ENCODE results near the gene FKBP11. TPM values are rescaled to one million over a fixed set of nuclear protein-coding genes. Genes with fewer than 3 reads are reported as not detected.

FKBP11 gene
- total RNA-seq, 6 experiments from 2014 or later = 34.9 to 59.5 (median 52.5) TPM

DNA sequence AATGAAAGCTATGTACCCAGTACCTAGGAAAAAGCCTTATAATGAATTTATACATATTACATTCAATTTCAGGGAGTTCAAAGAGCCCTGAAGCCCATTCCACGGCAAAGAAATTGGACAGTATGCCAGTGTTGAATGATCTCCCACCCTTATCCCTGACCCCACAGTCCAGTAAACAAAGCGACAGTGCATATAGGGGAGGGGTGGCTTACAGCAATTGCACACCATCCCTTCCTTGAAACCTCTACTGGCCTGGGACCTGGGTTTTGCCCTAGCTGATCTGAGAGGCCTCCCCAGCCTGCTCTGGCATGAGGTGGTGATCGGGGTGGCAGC is 42.4 kb downstream of the FKBP11 start:
- peak; percentile 2 to 15 (median 6) for ATAC-seq
- TF ChIP-seq, protein P1, sequence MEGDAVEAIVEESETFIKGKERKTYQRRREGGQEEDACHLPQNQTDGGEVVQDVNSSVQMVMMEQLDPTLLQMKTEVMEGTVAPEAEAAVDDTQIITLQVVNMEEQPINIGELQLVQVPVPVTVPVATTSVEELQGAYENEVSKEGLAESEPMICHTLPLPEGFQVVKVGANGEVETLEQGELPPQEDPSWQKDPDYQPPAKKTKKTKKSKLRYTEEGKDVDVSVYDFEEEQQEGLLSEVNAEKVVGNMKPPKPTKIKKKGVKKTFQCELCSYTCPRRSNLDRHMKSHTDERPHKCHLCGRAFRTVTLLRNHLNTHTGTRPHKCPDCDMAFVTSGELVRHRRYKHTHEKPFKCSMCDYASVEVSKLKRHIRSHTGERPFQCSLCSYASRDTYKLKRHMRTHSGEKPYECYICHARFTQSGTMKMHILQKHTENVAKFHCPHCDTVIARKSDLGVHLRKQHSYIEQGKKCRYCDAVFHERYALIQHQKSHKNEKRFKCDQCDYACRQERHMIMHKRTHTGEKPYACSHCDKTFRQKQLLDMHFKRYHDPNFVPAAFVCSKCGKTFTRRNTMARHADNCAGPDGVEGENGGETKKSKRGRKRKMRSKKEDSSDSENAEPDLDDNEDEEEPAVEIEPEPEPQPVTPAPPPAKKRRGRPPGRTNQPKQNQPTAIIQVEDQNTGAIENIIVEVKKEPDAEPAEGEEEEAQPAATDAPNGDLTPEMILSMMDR (IDR thresholded peaks at IDR 0.05) = no peak
- TF ChIP-seq POLR2A (IDR thresholded peaks at IDR 0.05) = no peak
- Histone ChIP-seq H3K36me3 (no peaks in the 10 kb centered on the region), H3K9me3 (no peaks in the 10 kb centered on the region), H3K4me1 (peaks cover 0 to 57% (median 25%) of the 10 kb centered on the region in 4 donors), H3K4me3 (no peak overlapping the region), H3K27ac (peak overlapping the region; percentile 68 to 80 (median 80)), H3K27me3 (no peaks in the 10 kb centered on the region)
- no peak for DNase-seq
- WGBS (ENCODE audit: insufficient coverage, low coverage, low lambda C conversion rate, missing lambda C conversion rate) = 45% methylated on average over 2 of the region's 3 CpGs
- intact Hi-C loops (cut with DNase I) = no loop called here

DNA sequence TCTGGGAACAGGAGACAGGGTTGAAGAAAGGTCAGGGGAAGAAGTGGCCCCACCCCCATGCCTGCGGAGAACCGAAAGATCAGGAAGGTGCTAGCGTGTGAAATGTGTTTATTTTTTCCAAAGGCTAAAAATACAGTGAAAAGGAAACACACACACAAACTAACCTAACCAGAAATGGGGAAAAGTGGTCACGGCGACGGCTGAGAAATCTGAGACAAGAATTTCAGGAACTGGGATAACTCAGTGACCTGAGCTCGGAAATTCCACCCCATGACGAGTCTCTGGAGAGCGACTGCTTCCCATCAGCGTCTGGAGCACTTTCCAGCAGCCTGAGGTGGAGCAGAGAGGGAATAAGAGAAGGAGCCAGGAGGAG is 43.0 kb downstream of the FKBP11 start:
- Histone ChIP-seq H3K27ac (peak overlapping the region; percentile 68 to 80 (median 80)), H3K4me1 (peaks cover 0 to 57% (median 25%) of the 10 kb centered on the region in 4 donors), H3K9me3 (no peaks in the 10 kb centered on the region), H3K27me3 (no peaks in the 10 kb centered on the region), H3K36me3 (no peaks in the 10 kb centered on the region), H3K4me3 (no peak overlapping the region)
- DNase-seq = peak in 1 of 3 donors; percentile 40
- ATAC-seq = peak in 3 of 4 donors; percentile 8 to 44 (median 42)
- intact Hi-C loops (cut with DNase I) = no loop called here
- no peak for TF ChIP-seq POLR2A (IDR thresholded peaks at IDR 0.05)
- 16% methylated on average over 9 of the region's 10 CpGs for WGBS (ENCODE audit: insufficient coverage, low coverage, low lambda C conversion rate, missing lambda C conversion rate)

DNA sequence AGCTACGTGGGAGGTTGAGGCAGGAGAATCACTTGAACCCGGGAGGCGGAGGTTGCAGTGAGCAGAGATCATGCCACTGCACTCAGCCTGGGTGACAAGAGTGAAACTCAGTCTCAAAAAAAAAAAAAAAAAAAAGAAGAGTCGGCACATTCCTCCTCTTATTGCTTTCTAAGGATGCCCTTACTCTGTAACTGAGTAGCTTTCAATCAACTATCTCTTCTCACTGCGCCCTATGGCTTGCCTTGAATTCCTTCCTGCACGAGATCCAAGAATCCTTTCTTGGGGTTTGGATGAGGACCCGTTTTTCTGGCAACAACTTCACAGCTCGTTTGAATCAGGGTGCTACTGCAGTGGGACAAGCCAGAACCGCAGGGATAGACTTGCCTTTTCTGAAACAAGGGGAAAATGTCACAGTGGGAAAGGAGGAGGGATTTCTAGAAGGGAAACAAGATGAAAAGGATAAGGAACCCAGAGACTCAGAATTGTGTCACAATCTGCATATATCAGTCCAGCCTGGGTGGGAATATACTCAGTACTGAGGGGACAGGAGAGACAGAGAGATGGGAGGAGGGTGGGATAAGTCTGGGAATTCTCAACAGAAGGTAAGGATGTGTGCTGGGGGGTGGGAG is 43.5 kb downstream of the FKBP11 start:
- DNase-seq (peak in 1 of 3 donors; percentile 4), ATAC-seq (no peak)
- Histone ChIP-seq H3K4me3 (no peak overlapping the region), H3K4me1 (peaks cover 0 to 57% (median 25%) of the 10 kb centered on the region in 4 donors), H3K36me3 (no peaks in the 10 kb centered on the region), H3K27ac (peak overlapping the region; percentile 68 to 80 (median 80)), H3K9me3 (no peaks in the 10 kb centered on the region), H3K27me3 (no peaks in the 10 kb centered on the region)
- 52% methylated on average over 9 of the region's 9 CpGs for WGBS (ENCODE audit: insufficient coverage, low coverage, low lambda C conversion rate, missing lambda C conversion rate)
- intact Hi-C loops (cut with DNase I) = no loop called here
- no peak for TF ChIP-seq POLR2A (IDR thresholded peaks at IDR 0.05)
- TF ChIP-seq, protein P1 (IDR thresholded peaks at IDR 0.05) = no peak

DNA sequence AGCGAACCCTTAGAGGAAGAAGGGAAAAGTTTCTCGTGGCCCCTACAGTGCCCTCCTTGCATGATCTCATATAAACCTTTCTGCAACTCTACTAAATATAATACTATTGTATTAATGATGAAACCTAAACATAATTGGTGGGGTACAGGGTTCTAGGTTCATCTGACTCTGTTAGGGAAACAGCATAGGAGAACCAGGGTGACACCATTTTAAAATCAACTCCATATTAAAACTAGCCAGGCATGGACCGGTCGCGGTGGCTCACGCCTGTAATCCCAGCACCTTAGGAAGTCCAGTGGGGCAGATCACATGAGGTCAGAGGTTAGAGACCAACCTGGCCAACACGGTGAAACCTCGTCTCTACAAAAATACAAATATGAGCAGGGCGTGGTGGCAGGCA is 44.6 kb downstream of the FKBP11 start:
- Histone ChIP-seq H3K36me3 (no peaks in the 10 kb centered on the region), H3K27ac (no peak overlapping the region), H3K27me3 (no peaks in the 10 kb centered on the region), H3K9me3 (no peaks in the 10 kb centered on the region), H3K4me3 (no peak overlapping the region), H3K4me1 (peaks cover 0 to 54% (median 25%) of the 10 kb centered on the region in 4 donors)
- ATAC-seq = no peak
- TF ChIP-seq, protein P1 (IDR thresholded peaks at IDR 0.05) = no peak
- no peak for TF ChIP-seq POLR2A (IDR thresholded peaks at IDR 0.05)
- WGBS (ENCODE audit: insufficient coverage, low coverage, low lambda C conversion rate, missing lambda C conversion rate) = 61% methylated on average over 9 of the region's 9 CpGs
- DNase-seq = no peak
- intact Hi-C loops (cut with DNase I) = no loop called here

DNA sequence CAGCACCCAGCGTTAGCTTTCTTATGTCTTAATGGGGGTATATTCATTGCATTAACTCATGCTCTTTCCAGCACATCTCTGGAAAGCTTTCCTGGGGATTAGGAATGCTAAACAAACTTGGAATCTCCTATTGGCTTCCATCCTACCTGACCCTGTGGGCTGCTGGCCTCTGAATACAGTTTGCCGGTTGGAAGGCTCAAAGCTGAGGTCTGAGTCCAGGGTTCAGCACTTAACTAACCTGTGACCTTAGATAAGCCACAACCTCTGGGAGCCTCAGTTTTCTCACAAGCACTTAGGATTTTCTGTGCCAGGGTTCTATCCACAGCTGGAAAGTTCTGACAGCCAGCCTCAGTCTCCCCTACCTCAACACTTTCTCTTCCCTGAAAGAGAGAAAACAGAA is 46.7 kb downstream of the FKBP11 start:
- Histone ChIP-seq H3K9me3 (no peaks in the 10 kb centered on the region), H3K27ac (peak overlapping the region in 2 of 3 donors; percentile 47 to 76), H3K27me3 (no peaks in the 10 kb centered on the region), H3K4me3 (no peak overlapping the region), H3K4me1 (peaks cover 0 to 47% (median 21%) of the 10 kb centered on the region in 4 donors), H3K36me3 (no peaks in the 10 kb centered on the region)
- peak in 2 of 3 donors; percentile 60 to 80 for DNase-seq
- intact Hi-C loops (cut with DNase I) = no loop called here
- WGBS (ENCODE audit: insufficient coverage, low coverage, low lambda C conversion rate, missing lambda C conversion rate) = 48% methylated on average over 2 of the region's 2 CpGs
- no peak for TF ChIP-seq POLR2A (IDR thresholded peaks at IDR 0.05)
- TF ChIP-seq, protein P1 (IDR thresholded peaks at IDR 0.05) = no peak
- ATAC-seq = peak; percentile 60 to 86 (median 81)
